K562 (cell line): Measurements from ENCODE around the gene CEND1. TPM values are rescaled to one million over a fixed set of nuclear protein-coding genes. Genes with fewer than 3 reads are reported as not detected.

Experiments
- BMI1 ChIP-seq: fragments of 150-350 bp; IDR thresholded peaks from 2 replicates; pipeline ENCODE4 v1.6.1; 2014; ENCODE audit warnings: low read length
- CBX1 ChIP-seq: sonication (generic); IDR thresholded peaks from 2 replicates; pipeline ENCODE4 v1.6.1; 2016; ENCODE audit warnings: antibody characterized with exemption, low read depth, mild to moderate bottlenecking
- FIP1L1 ChIP-seq: fragments of 200-400 bp; formaldehyde crosslinking; IDR thresholded peaks from 2 replicates; pipeline ENCODE4 v1.6.1; 2018; ENCODE audit warnings: mild to moderate bottlenecking, low read depth, low read length; ENCODE audit not compliant: poor library complexity, severe bottlenecking
- HIVEP1 ChIP-seq: fragments of 250-450 bp; sonication (Bioruptor Pico); IDR thresholded peaks from 2 replicates; pipeline ENCODE4 v1.4.0; 2020; ENCODE audit warnings: mild to moderate bottlenecking
- HOXB6 ChIP-seq: fragments of 250-450 bp; sonication (Bioruptor Pico); IDR thresholded peaks from 2 replicates; pipeline ENCODE4 v1.5.1; 2022; ENCODE audit warnings: mild to moderate bottlenecking, borderline replicate concordance
- ILK ChIP-seq: fragments of 450-650 bp; IDR thresholded peaks from 2 replicates; pipeline ENCODE4 v1.6.1; 2016; ENCODE audit warnings: missing genetic modification characterization, low read depth, mild to moderate bottlenecking, missing compliant biosample characterization, moderate library complexity, borderline replicate concordance
- PRPF4 ChIP-seq: fragments of 200-400 bp; formaldehyde crosslinking; IDR thresholded peaks from one replicate; pipeline ENCODE4 v1.6.1; 2017; ENCODE audit warnings: low read length, low read depth, mild to moderate bottlenecking; ENCODE audit not compliant: insufficient read depth, poor library complexity, severe bottlenecking
- ZBTB7A ChIP-seq: IDR thresholded peaks from 2 replicates; pipeline ENCODE4 v1.6.1; 2011; ENCODE audit warnings: low read depth, mild to moderate bottlenecking, low read length, moderate library complexity, borderline replicate concordance; ENCODE audit not compliant: control insufficient read depth
- ZBTB9 ChIP-seq: fragments of 450-650 bp; formaldehyde crosslinking; IDR thresholded peaks from 2 replicates; pipeline ENCODE4 v1.4.0; 2020; ENCODE audit warnings: mild to moderate bottlenecking, moderate library complexity
- polyA plus RNA-seq, 8 experiments: library from polyadenylated mRNA; depleted of rRNA in 4 of 8; stranded (reverse) in 5 of 8; unstranded in 3 of 8; fragments of >200 nt; fragmentation: Nextera tagmentation in 2 of 8; fragmentation: Illumina TruSeq in 1 of 8; extraction: Ambion mirVana in 2 of 8; extraction: Trizol in 1 of 8; gene quantifications; 2 replicates each; pipeline versions ENCODE4 v1.2.1 to v1.2.3, GENCODE V29; 2011 to 2014; ENCODE audit warnings: inconsistent platforms in 1 of 8, missing spikeins in 1 of 8
- total RNA-seq, 7 experiments: library from RNA; depleted of rRNA in 6 of 7; stranded (reverse); fragments of >200 nt in 6 of 7; fragmentation: Illumina TruSeq in 2 of 7; extraction: Trizol in 2 of 7; gene quantifications; 2 replicates each; pipeline versions ENCODE4 v1.2.1 to v1.2.3, GENCODE V29; 2011 to 2021; ENCODE audit warnings: low replicate concordance in 1 of 7

Gene CEND1
- total and polyA plus RNA-seq, 9 of the 15 experiments (the other 6 are each of a cell fraction or from before 2014, with no cell fraction given), result 0.13 to 0.18 (median 0.16) TPM; not detected in 6

DNA sequence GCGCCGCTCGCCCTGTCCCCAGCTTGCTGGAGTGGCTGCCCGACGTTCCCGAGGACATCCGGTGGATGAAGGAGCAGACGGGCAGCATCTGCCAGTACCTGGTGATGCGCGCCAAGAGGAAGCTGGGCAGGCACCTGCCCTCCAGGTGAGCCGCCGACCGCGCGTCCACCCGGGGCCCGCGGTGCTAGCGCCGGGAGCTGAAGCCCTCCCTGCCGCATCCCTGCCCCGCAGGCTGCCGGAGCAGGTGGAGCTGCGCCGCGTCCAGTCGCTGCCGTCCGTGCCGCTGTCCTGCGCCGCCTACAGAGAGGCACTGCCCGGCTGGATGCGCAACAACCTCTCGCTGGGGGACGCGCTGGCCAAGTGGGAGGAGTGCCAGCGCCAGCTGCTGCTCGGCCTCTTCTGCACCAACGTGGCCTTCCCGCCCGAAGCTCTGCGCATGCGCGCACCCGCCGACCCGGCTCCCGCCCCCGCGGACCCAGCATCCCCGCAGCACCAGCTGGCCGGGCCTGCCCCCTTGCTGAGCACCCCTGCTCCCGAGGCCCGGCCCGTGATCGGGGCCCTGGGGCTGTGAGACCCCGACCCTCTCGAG is 34.5 kb upstream of the CEND1 start (continued):
- TF ChIP-seq HOXB6 (CRISPR knock-in tag) (no peak), HIVEP1 (no peak), PRPF4 (no peak), FIP1L1 (peak; percentile 36), ZBTB7A (0 out of 2 replicates have a peak, but pooled peaks have one; percentile 26), CBX1 (no peak), BMI1 (no peak), ZBTB9 (CRISPR knock-in tag) (no peak), ILK (no peak)
